Measurements from ENCODE around the gene PMPCA.

The PMPCA gene

DNA sequence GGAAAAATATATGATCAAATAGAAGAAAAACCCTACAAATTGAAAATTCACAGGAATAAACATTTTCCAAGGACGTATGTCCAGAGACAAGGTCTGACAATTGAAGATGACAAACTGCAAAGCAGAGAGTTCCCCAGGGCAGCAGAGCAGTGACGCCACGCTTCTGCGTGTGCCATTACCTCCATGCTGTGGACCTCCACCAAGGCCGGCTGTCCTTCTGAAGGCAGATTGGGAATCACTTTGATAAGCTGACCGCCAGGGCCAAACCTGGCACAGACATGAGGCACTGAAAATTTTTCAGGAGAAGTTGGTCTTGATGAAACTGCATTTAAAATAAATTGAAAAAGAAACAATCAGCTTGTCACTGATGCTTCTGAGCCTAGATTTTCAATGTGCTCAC lies 53.8 kb downstream of the PMPCA start:
- CTCF ChIA-PET, result interaction anchor here (1.3 to 1.6 kb wide), 2 partner anchors 19 to 24 kb away, joined by 3 to 7 read pairs; no protein-coding TSS in a partner anchor
- TF ChIP-seq, protein P1, sequence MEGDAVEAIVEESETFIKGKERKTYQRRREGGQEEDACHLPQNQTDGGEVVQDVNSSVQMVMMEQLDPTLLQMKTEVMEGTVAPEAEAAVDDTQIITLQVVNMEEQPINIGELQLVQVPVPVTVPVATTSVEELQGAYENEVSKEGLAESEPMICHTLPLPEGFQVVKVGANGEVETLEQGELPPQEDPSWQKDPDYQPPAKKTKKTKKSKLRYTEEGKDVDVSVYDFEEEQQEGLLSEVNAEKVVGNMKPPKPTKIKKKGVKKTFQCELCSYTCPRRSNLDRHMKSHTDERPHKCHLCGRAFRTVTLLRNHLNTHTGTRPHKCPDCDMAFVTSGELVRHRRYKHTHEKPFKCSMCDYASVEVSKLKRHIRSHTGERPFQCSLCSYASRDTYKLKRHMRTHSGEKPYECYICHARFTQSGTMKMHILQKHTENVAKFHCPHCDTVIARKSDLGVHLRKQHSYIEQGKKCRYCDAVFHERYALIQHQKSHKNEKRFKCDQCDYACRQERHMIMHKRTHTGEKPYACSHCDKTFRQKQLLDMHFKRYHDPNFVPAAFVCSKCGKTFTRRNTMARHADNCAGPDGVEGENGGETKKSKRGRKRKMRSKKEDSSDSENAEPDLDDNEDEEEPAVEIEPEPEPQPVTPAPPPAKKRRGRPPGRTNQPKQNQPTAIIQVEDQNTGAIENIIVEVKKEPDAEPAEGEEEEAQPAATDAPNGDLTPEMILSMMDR (IDR thresholded peaks at IDR 0.05; ENCODE audit: insufficient read depth, low read length, missing control alignments), result no peak
- no peak for DNase-seq (ENCODE audit: low read depth, low spot score)
- no peak overlapping the region for H3K4me3 ChIP-seq (ENCODE audit: low read depth, low read length)
- POLR2A ChIA-PET, result no interaction called here

DNA sequence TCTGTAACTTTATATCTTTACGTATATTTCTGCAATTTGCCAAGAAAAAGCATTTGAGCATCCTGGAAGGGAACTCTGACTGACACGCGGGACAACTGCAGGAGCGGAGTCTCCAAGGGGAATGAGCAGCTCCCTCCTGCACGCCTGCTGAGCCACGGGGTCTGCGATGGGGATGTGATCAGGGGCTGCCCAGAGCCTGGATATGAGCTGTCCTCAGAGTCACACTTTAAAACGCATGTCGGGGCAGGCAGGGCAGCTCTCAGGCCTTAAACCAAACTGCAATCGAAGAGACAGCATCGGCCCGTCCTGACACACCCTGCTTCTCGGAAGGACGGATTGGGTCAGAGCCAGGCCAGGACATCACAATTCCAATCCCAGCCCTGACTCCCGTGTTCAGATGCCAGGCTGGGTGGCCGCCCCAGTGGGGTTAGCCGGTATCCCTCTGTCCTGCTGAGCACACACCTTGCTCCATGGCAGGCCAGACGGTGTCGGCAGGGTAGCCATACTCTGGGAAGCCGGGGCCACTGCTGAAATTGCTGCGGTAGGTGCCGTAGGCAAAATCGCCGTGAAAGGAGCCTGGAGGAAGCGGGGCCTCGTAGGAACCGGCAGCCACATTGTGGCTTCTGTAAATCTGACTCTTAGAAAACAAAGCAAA lies 55.2 kb downstream of the PMPCA start:
- no peak overlapping the region for H3K4me3 ChIP-seq (ENCODE audit: low read depth, low read length)
- CTCF ChIA-PET, result interaction anchor here (1.3 kb wide), 1 partner anchor 20 kb away, joined by 3 read pairs; no protein-coding TSS in a partner anchor
- DNase-seq (ENCODE audit: low read depth, low spot score), result no peak
- TF ChIP-seq, protein P1 (IDR thresholded peaks at IDR 0.05; ENCODE audit: insufficient read depth, low read length, missing control alignments), result no peak
- POLR2A ChIA-PET, result no interaction called here

DNA sequence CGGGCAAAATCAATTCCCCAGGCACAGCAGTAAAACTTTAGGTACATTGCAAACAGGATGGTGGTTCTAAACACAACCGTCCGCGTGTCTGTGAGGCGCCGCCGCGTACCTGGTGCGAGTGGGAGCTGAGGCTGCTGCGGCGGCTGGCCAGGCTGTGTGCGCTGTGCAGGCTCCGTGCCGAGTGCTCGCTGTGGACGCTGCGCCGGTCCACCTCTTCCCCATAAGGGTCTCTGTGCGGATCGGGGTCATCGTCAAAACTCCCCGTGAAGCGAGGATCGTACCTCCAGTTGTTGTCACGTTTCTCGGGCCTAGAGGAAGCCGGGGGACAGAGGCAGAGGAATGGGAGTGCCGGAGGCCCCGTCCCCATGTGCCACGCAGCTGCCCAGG lies 55.7 kb downstream of the PMPCA start:
- ChIA-PET POLR2A (no interaction called here), CTCF (interaction anchor here (1.1 kb wide), 1 partner anchor 22 kb away, joined by 3 read pairs; no protein-coding TSS in a partner anchor)
- no peak for DNase-seq (ENCODE audit: low read depth, low spot score)
- TF ChIP-seq, protein P1 (IDR thresholded peaks at IDR 0.05; ENCODE audit: insufficient read depth, low read length, missing control alignments), result no peak
- H3K4me3 ChIP-seq (ENCODE audit: low read depth, low read length), result no peak overlapping the region

DNA sequence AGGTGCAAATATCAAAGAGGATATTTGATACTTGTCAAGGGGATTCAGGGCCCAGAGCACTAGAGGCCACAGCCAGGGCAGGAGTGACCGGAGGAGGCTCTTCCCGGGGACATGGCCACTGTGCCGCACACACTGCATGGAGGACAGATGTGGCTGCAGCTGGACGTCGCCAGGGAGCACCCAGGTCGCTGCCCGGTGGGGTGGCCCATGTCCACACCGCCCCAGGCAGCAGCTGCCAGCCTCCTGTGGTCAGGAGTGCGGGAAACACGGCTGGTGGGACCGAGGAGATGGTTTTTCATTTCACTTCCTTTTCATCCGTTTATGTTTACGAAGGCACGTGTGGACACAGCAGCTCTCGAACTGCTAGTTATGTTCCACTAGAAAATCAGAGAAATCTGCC lies 57.3 kb downstream of the PMPCA start:
- H3K4me3 ChIP-seq (ENCODE audit: low read depth, low read length), result no peak overlapping the region
- TF ChIP-seq, protein P1 (IDR thresholded peaks at IDR 0.05; ENCODE audit: insufficient read depth, low read length, missing control alignments), result no peak
- DNase-seq (ENCODE audit: low read depth, low spot score), result no peak
- ChIA-PET POLR2A (no interaction called here), CTCF (interaction anchor here (1.0 kb wide), 1 partner anchor 20 kb away, joined by 3 read pairs; no protein-coding TSS in a partner anchor)

DNA sequence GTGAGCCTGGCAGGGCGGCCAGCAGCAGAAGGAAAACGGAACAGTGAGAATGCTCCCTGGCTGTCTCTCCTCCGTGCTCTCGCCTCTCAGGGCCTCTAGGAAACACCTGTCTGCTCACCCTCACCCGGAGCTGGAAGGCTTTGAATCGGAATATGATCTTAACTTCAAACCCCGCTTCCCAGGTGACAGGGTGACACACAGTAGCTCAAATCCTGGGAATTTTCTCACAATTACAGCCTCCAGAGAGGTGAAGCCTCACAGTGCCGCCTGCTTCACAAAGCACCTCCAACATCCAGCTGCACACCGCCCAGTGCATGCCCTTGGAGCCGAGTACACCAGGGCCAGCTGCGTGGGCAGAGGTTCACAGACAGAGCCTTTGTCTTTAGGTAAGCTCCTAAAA lies 59.9 kb downstream of the PMPCA start:
- ChIA-PET CTCF (interaction anchor here (0.8 to 2.4 kb wide), 9 partner anchors 9 to 201 kb away, joined by 3 to 9 read pairs (median 4); no protein-coding TSS in a partner anchor), POLR2A (interaction anchor here (0.6 kb wide), 1 partner anchor 13 kb away, joined by 3 read pairs; no protein-coding TSS in a partner anchor)
- TF ChIP-seq, protein P1 (IDR thresholded peaks at IDR 0.05; ENCODE audit: insufficient read depth, low read length, missing control alignments), result no peak
- no peak overlapping the region for H3K4me3 ChIP-seq (ENCODE audit: low read depth, low read length)
- no peak for DNase-seq (ENCODE audit: low read depth, low spot score)

DNA sequence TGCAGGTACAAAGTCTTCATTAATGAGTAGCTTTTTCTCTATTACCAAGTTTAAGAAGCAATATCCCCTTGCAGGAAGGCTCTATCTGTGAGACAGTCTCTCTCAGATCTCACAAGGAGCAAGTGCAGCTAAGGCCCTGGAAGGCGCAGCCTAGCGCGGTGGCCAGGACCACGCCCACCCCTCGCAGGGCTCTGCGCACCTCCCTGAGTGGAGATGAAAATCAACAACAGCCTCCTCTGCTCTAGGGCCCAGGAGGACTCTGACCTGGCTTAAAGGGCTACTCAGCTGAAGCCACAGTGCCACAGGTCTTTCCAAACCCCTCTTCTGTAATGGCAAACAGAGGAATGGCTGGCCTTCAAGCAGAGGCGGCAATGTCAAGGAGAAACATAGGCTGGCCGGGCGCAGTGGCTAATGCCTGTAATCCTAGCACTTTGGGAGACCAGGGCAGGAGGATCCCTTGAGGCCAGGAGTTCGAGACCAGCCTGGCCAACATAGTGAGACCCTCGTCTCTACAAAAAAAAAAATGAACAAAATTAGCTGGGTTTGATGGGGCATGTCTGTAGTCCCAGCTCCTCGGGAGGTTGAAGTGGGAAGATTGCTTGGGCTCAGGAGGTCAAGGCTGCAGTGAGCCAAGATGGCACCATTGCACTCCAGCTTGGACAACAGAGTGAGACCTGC lies 60.5 kb downstream of the PMPCA start:
- DNase-seq (ENCODE audit: low read depth, low spot score), result no peak
- ChIA-PET POLR2A (no interaction called here), CTCF (interaction anchor here (0.6 to 2.4 kb wide), 11 partner anchors 9 to 353 kb away, joined by 3 to 9 read pairs (median 3); no protein-coding TSS in a partner anchor)
- TF ChIP-seq, protein P1 (IDR thresholded peaks at IDR 0.05; ENCODE audit: insufficient read depth, low read length, missing control alignments), result no peak
- no peak overlapping the region for H3K4me3 ChIP-seq (ENCODE audit: low read depth, low read length)

All from AG04449 (cell line).